HCT116 (cell line): ENCODE data around the gene TMEM106C. TPM values are rescaled to one million over a fixed set of nuclear protein-coding genes. Genes with fewer than 3 reads are reported as not detected.

Experiments used
- ATAC-seq: fragments of 200-7000 bp; cut with Tn5 transposase; 2 replicates; pipeline ENCODE4 v1.9.1; 2020; ENCODE audit warnings: mild to moderate bottlenecking, moderate library complexity
- BruUV-seq: library from RNA; stranded (reverse); fragments of 400-500 nt; replicated peaks from 2 replicates; lab custom pipeline; 2021; lab: Mats Ljungman, UMichigan
- CTCF ChIA-PET: fragments of 300-600 bp; sonication (Branson Sonifier 250); formaldehyde crosslinking; loops from one replicate; lab custom pipeline; 2021; ENCODE audit warnings: antibody characterized with exemption; lab: Charles Lee
- POLR2A ChIA-PET: fragments of 300-600, 350-600 bp; sonication (Branson Sonifier 250); formaldehyde crosslinking; loops from one replicate; lab custom pipeline; 2021; ENCODE audit warnings: antibody characterized with exemption; lab: Charles Lee
- RAD21 ChIA-PET, 2 experiments: fragments of 300-600 bp; sonication (Branson Sonifier 250); formaldehyde crosslinking; loops; one replicate each; lab custom pipeline; 2023; ENCODE audit warnings: low total read pairs in 2 of 2; ENCODE audit not compliant: uncharacterized antibody in 2 of 2, unreplicated experiment in 2 of 2, low non-redundant PET in 1 of 2; lab: Charles Lee
- DNase-seq: peaks from one replicate; pipeline ENCODE4 v3.0.0-alpha.2; 2010; ENCODE audit warnings: low read depth, low spot score
- H2AFZ ChIP-seq: fragments of 200-600 bp; shearing (Covaris generic), sonication (generic); 2 replicates; pipeline ENCODE4 v1.6.1; 2017; ENCODE audit warnings: low read depth, mixed run types, mixed read lengths, antibody characterized with exemption, low read length; ENCODE audit not compliant: poor library complexity, severe bottlenecking
- H3K27ac ChIP-seq: 2 replicates; pipeline ENCODE4 v1.5.1; 2012; ENCODE audit warnings: low read depth, low read length
- H3K27me3 ChIP-seq: fragments of 200-600 bp; sonication (generic); 2 replicates; pipeline ENCODE4 v1.6.1; 2016; ENCODE audit warnings: mixed run types, low read length, mixed read lengths; ENCODE audit not compliant: insufficient read depth
- H3K36me3 ChIP-seq, 2 experiments: fragments of 200-500 bp in 1 of 2; fragments of 200-600 bp in 1 of 2; sonication (Bioruptor generic) in 1 of 2; sonication (generic) in 1 of 2; 2 replicates each; pipeline versions ENCODE4 v1.5.1 to v1.6.1; 2014 to 2016; ENCODE audit warnings: low read length in 2 of 2, inconsistent platforms in 1 of 2, mixed read lengths in 1 of 2, mixed run types in 1 of 2; ENCODE audit not compliant: insufficient read depth in 2 of 2, control insufficient read depth in 1 of 2
- H3K4me1 ChIP-seq, 2 experiments: fragments of 200-600 bp in 1 of 2; sonication (generic) in 1 of 2; 2 replicates each; pipeline versions ENCODE4 v1.5.1 to v1.6.1; 2012 to 2017; ENCODE audit warnings: low read length in 2 of 2, inconsistent platforms in 1 of 2, mild to moderate bottlenecking in 1 of 2, mixed read lengths in 1 of 2, mixed run types in 1 of 2, moderate library complexity in 1 of 2; ENCODE audit not compliant: insufficient read depth in 2 of 2, control insufficient read depth in 1 of 2
- H3K4me2 ChIP-seq: fragments of 200-600 bp; sonication (generic); 2 replicates; pipeline ENCODE4 v1.6.1; 2017; ENCODE audit warnings: mixed run types, low read length, mixed read lengths
- H3K4me3 ChIP-seq, 2 experiments: fragments of 200-600 bp in 1 of 2; sonication (generic) in 1 of 2; replicated peaks in 1 of 2; 2 replicates each; pipeline ENCODE4 v1.5.1; 2011 to 2016; ENCODE audit warnings: low read length in 2 of 2, control low read depth in 1 of 2, low read depth in 1 of 2, mild to moderate bottlenecking in 1 of 2, mixed read lengths in 1 of 2, mixed run types in 1 of 2
- H3K79me2 ChIP-seq: fragments of 200-600 bp; sonication (generic); 2 replicates; pipeline ENCODE4 v1.6.1; 2017; ENCODE audit warnings: mild to moderate bottlenecking, mixed run types, low read length, moderate library complexity, mixed read lengths; ENCODE audit not compliant: insufficient read depth
- H3K9ac ChIP-seq: fragments of 200-600 bp; sonication (generic); 2 replicates; pipeline ENCODE4 v1.6.1; 2016; ENCODE audit warnings: low read length, mixed read lengths
- H3K9me2 ChIP-seq: fragments of 200-600 bp; sonication (generic), shearing (Covaris generic); 2 replicates; pipeline ENCODE4 v1.6.1; 2017; ENCODE audit warnings: mixed run types, mild to moderate bottlenecking, moderate library complexity; ENCODE audit not compliant: insufficient read depth
- H3K9me3 ChIP-seq, 2 experiments: fragments of 200-500 bp in 1 of 2; fragments of 200-600 bp in 1 of 2; sonication (Bioruptor generic) in 1 of 2; sonication (generic) in 1 of 2; 2 replicates each; pipeline ENCODE4 v1.6.1; 2014 to 2017; ENCODE audit warnings: low read length in 2 of 2, mixed read lengths in 2 of 2, inconsistent platforms in 1 of 2, low read depth in 1 of 2, mild to moderate bottlenecking in 1 of 2, mixed run types in 1 of 2, moderate library complexity in 1 of 2; ENCODE audit not compliant: control insufficient read depth in 1 of 2, insufficient read depth in 1 of 2
- H4K20me1 ChIP-seq: fragments of 200-600 bp; sonication (generic), shearing (Covaris generic); 2 replicates; pipeline ENCODE4 v1.6.1; 2017; ENCODE audit warnings: mixed run types, mild to moderate bottlenecking, moderate library complexity; ENCODE audit not compliant: insufficient read depth
- CBX3 ChIP-seq: IDR thresholded peaks from 2 replicates; pipeline ENCODE4 v1.6.1; 2012; ENCODE audit warnings: low read depth
- CEBPB ChIP-seq: IDR thresholded peaks from 2 replicates; pipeline ENCODE4 v1.6.1; 2012; ENCODE audit warnings: low read depth
- EGR1 ChIP-seq: IDR thresholded peaks from 2 replicates; pipeline ENCODE4 v1.6.1; 2012; ENCODE audit warnings: low read depth
- SRF ChIP-seq: IDR thresholded peaks from 2 replicates; pipeline ENCODE4 v1.6.1; 2012; ENCODE audit warnings: low read depth
- intact Hi-C: fragments of 100-400 bp; cut with micrococcal nuclease; formaldehyde crosslinking; loops from 2 replicates; pipeline ENCODE4 v1.10.0; 2022
- total RNA-seq: library from RNA; stranded (reverse); gene quantifications from one replicate; pipeline ENCODE4 v1.2.1, GENCODE V29; 2021; ENCODE audit not compliant: unreplicated experiment
- TF ChIP-seq, protein P1 (sequence below), 3 experiments: fragments of 200-600 bp in 1 of 3; sonication (generic) in 1 of 3; IDR thresholded peaks in 2 of 3; conservative IDR thresholded peaks in 1 of 3; 2 replicates each; pipeline ENCODE4 v1.5.1; 2012 to 2017; ENCODE audit warnings: low read depth in 2 of 3, low read length in 2 of 3, antibody characterized with exemption in 1 of 3, borderline replicate concordance in 1 of 3, control low read depth in 1 of 3, mild to moderate bottlenecking in 1 of 3, mixed read lengths in 1 of 3, mixed run types in 1 of 3, moderate library complexity in 1 of 3; ENCODE audit not compliant: insufficient read depth in 1 of 3
- TF ChIP-seq, protein P2 (sequence below): IDR thresholded peaks from 2 replicates; pipeline ENCODE4 v1.6.1; 2012
- TF ChIP-seq, protein P3 (sequence below): IDR thresholded peaks from 2 replicates; pipeline ENCODE4 v1.6.1; 2011; ENCODE audit warnings: mild to moderate bottlenecking, low read length, moderate library complexity; ENCODE audit not compliant: insufficient replicate concordance; ENCODE audit errors: extremely low read depth

The TMEM106C gene
- total RNA-seq, 1 experiment from 2014 or later, result 94.7 TPM

DNA sequence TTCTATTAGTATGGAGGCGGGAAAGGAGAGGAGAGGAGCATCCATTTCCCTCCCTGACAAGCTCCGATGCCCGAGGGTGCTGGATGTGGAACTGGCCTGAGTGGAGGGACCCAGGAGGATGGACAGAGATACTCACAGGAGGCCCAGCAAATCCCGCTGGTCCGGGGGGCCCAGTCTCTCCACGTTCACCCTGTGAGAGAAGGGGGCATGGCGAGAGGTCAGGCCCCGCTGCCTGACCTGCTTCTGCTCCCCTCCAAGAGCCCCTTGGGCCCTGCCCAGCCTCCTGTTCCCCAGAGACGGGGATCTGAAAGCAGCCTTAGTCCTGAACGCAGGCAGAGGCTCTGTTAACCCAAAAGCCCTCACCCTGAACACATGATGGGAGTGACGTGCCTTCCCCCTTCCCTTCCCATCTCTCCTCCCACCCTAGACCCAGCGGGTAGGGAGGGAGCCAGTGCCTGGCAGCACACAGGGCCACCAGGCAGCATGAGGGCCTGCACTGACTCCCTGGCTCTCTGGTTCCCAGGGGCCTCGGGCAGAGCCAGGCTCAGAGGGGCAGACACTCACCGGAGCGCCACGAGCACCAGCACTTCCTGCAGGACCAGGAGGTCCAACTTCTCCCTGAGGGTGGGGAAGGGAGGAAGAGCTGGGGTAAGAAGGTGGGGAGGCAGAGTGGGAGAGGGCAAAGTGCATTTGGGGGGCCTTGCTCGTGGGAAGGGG, 17.5 kb downstream of the TMEM106C start:
- RAD21 ChIA-PET, result no interaction called here

More for the DNA sequence above, 17.5 kb downstream of the TMEM106C start:
- no peaks in the 10 kb centered on the region for H4K20me1 ChIP-seq
- no peak for ATAC-seq
- H3K4me3 ChIP-seq, result no peak overlapping the region
- H3K9me3 ChIP-seq, result no peaks in the 10 kb centered on the region
- POLR2A ChIA-PET, result no interaction called here
- H3K27me3 ChIP-seq, result no peaks in the 10 kb centered on the region
- no peak overlapping the region for H2AFZ ChIP-seq
- intact Hi-C loops, result no loop called here
- H3K27ac ChIP-seq, result no peak overlapping the region
- H3K4me1 ChIP-seq, result no peaks in the 10 kb centered on the region
- H3K79me2 ChIP-seq, result no peaks in the 10 kb centered on the region
- H3K9me2 ChIP-seq, result no peaks in the 10 kb centered on the region
- DNase-seq, result no peak
- no peaks in the 10 kb centered on the region for H3K36me3 ChIP-seq
- CTCF ChIA-PET, result no interaction called here
- no TSS peak for BruUV-seq
- TF ChIP-seq, protein P1, sequence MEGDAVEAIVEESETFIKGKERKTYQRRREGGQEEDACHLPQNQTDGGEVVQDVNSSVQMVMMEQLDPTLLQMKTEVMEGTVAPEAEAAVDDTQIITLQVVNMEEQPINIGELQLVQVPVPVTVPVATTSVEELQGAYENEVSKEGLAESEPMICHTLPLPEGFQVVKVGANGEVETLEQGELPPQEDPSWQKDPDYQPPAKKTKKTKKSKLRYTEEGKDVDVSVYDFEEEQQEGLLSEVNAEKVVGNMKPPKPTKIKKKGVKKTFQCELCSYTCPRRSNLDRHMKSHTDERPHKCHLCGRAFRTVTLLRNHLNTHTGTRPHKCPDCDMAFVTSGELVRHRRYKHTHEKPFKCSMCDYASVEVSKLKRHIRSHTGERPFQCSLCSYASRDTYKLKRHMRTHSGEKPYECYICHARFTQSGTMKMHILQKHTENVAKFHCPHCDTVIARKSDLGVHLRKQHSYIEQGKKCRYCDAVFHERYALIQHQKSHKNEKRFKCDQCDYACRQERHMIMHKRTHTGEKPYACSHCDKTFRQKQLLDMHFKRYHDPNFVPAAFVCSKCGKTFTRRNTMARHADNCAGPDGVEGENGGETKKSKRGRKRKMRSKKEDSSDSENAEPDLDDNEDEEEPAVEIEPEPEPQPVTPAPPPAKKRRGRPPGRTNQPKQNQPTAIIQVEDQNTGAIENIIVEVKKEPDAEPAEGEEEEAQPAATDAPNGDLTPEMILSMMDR (IDR thresholded peaks at IDR 0.05 in 2 of 3, conservative IDR thresholded peaks at IDR 0.05 in 1 of 3; ENCODE audit: borderline replicate concordance in 1 of 3, insufficient read depth in 1 of 3, low read depth in 2 of 3, low read length in 2 of 3), result no peak
- no peak for TF ChIP-seq CEBPB
- no peak for TF ChIP-seq EGR1
- TF ChIP-seq, protein P2, sequence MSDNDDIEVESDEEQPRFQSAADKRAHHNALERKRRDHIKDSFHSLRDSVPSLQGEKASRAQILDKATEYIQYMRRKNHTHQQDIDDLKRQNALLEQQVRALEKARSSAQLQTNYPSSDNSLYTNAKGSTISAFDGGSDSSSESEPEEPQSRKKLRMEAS, result no peak
- no peak for TF ChIP-seq SRF
- TF ChIP-seq, protein P3, sequence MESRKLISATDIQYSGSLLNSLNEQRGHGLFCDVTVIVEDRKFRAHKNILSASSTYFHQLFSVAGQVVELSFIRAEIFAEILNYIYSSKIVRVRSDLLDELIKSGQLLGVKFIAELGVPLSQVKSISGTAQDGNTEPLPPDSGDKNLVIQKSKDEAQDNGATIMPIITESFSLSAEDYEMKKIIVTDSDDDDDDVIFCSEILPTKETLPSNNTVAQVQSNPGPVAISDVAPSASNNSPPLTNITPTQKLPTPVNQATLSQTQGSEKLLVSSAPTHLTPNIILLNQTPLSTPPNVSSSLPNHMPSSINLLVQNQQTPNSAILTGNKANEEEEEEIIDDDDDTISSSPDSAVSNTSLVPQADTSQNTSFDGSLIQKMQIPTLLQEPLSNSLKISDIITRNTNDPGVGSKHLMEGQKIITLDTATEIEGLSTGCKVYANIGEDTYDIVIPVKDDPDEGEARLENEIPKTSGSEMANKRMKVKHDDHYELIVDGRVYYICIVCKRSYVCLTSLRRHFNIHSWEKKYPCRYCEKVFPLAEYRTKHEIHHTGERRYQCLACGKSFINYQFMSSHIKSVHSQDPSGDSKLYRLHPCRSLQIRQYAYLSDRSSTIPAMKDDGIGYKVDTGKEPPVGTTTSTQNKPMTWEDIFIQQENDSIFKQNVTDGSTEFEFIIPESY, result no peak
- no peak for TF ChIP-seq CBX3
- TF ChIP-seq, all 23 proteins: peak for 0
- Histone ChIP-seq H3K4me2 (no peak overlapping the region), H3K9ac (no peak overlapping the region)
